Myocyte (in vitro differentiated cells): ENCODE measurements around the gene DDX27. TPM values are rescaled to one million over a fixed set of nuclear protein-coding genes. Genes with fewer than 3 reads are reported as not detected.

Experiments
- DNase-seq: peaks from one replicate; pipeline ENCODE4 v3.0.0-alpha.2; 2012; ENCODE audit warnings: low read depth
- total RNA-seq: library from RNA; depleted of rRNA; stranded (reverse); fragments of >200 nt; gene quantifications from 2 replicates; pipeline ENCODE4 v1.2.3, GENCODE V29; 2014

DDX27 gene
- total RNA-seq, 1 donor from 2014 or later, result 33.7 TPM

DNA sequence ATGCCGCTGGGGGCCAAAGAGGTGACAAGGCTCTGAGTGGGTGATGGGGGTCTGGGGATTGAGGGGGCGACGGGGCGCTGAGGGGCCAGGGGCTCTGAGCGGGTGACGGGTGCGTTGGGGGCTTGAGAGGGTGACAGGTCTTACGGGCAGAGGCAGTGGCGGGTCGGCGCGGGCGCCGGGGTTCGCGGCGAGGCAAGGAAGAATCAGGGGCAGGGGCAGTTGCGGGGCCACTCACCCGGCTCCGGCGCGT, 58.5 kb downstream of the DDX27 start:
- no peak for DNase-seq

GRCh38 chr20:49278036-49278817, 59.0 kb downstream of the DDX27 start, which contains the start of gene ZNFX1:
ZNFX1 (minus strand) TSS chr20:49278057; CDS start chr20:49275839, 2,218 bp downstream.
- peak; percentile 99 for DNase-seq

GRCh38 chr20:49278818-49279676, 59.8 kb downstream of the DDX27 start:
- DNase-seq, result peak; percentile 40

DNA sequence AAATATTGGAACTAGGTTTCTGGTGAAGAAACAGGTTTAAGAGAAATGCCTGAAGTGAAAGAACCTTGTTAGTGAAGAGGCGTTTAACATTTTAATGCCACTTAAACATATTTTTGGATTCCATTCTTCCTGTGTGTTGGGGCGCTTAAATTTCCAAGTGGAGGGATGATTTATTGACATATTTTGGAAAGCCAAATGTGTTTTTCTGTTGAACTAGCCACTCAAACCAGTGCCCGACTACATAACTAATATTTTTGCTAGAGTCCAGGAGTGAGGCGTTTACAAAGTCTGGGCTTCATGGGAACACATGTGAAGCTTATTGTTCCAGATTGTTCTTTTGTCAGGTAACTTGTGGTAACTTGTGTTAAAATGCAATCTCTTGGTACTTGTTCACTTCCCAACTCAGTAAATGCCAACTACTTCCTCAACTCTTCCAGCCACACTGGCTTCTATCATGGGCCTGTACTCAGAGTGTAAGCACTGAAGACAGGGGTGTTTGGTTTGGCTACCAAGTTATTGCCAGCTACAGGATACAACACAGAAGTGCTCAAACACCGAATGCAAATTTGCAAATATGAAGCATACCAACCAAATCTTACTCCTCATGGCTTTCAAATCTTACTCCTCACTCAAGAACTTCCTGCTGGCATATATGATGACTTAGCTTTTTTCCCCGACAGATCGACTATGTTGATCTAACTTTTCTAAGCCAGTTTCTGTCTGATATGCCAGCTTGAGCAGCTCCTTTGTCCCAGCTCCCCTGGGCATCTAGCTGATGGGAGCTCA, 60.7 kb downstream of the DDX27 start:
- no peak for DNase-seq

- no peak for DNase-seq
Measured at GRCh38 chr20:49280463-49281058, 61.3 kb downstream of the DDX27 start.

- DNase-seq, result peak; percentile 68
Measured at GRCh38 chr20:49281059-49281912, 62.1 kb downstream of the DDX27 start.

GRCh38 chr20:49281913-49282467, 62.8 kb downstream of the DDX27 start:
- DNase-seq, result no peak

GRCh38 chr20:49282584-49283171, 63.5 kb downstream of the DDX27 start:
- DNase-seq, result no peak

DNA sequence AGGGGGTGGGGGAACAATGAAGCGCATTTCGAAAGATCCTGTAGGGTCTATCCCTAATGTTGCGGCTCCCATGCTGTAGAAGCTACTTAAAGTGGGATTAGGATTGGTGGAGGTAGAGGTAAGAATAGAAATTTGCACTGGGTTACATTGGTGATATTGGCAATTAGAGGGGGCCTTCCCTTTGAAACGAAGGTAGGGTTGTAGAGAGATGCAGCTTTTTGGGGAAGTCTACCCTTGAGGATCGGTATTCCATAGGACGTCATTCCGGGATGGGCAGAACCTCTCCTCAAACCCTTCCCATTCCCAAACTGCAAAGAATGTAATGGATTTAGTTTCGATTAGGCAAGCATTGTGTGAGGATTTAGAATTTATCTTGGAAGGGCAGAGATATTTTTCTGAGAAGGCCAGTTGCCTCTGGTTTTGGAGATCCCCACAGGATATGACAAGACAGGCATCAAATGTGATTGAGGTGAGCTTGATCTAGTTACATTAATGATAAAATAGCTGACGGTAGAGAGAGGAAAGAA, 64.0 kb downstream of the DDX27 start:
- no peak for DNase-seq

DNA sequence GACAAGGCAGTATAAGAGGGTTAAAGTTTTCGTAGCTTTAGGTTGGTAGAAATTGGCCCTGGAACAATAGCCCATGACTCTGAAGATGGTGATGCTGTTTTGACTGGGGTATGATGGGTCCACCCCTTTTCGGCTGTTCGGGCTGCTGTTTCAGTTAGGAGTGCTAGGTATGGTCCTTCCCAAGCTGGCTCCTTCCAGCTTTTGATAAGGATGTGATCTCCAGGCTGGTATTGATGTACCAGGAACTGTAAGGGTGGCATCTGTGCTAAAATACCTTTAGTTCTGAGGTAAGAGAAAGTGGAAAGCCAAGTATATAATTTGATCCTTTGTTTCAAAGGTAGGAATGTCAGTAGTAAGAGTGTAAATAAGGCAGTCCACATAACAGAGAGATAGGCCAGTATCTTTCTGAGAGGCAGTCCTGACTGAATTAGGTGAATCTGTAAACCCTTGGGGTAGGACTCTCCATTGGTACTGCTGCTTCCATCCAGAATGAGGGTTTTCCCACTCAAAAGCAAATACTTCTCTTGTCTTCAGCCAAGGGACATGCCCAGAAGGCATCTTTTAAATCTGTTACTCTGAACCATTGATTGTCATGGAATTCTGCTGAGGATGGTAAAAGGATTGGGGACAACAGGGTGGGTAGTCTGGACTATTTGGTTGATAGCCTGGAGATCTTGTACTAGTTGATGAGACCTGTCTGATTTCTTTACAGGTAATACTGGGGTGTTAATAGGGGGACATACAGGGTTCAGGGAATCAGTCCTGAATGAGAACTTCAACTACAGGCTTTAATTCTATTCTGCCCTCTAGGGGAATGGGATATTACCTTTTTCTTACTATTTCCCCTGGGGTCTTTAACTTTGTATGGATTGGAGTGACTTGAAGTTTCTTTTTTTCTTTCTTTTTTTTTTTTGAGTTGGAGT, 64.7 kb downstream of the DDX27 start:
- no peak for DNase-seq

- no peak for DNase-seq
Measured at GRCh38 chr20:49284818-49285217, 65.6 kb downstream of the DDX27 start.

DNA sequence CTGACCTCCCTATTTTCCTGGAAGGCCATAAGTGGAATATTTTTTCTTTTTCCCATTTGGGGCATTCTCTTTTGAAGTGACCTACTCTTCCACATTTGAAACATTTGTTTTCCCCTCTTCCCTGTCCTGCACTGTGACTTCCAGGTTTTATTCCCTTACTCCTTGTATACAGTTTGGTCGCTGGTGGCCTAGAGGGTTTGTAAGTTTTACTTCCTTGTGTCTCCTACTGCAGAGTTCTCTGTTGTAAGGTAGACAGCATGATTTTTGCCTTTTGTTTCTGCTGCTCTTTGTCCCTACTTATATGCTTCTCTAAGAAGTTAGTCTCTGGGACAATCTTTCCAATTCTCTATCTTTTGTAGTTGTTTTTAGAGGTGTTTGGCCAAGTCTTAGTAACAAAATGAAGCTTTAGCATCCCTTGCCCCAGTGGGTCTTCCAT, 66.0 kb downstream of the DDX27 start:
- no peak for DNase-seq

DNA sequence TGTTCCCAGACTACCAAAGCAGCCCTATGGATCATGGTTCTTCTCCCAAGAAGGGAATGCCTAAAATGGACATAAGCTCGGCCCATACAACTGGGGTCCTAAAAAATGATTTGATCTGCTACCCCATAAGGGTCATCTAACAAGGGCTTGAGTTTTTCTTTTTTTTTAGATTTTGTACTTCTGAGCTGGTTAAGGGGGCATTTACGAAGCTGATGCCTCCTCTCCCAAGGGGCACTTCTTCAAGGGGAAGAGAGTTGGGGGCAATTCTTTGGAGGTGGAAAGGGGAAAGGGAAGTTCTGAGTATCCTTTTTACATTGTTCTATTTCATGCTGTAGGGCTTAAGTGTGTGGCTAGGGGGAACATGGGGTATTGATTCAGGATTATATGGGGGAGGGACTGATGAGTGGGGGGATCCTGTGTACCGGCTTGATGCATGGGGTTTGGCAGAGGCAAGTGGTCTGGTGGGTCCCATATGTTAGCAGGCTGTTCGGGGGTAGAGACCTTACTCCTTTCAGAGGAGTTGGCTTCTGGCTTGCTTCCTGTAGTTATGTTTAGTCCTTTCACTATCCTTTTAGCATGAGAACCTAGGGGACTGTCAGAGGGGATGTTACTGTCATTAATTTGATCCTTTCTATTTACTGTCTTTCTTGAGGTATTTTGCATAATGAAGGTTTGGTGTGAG, 66.7 kb downstream of the DDX27 start:
- no peak for DNase-seq

DNA sequence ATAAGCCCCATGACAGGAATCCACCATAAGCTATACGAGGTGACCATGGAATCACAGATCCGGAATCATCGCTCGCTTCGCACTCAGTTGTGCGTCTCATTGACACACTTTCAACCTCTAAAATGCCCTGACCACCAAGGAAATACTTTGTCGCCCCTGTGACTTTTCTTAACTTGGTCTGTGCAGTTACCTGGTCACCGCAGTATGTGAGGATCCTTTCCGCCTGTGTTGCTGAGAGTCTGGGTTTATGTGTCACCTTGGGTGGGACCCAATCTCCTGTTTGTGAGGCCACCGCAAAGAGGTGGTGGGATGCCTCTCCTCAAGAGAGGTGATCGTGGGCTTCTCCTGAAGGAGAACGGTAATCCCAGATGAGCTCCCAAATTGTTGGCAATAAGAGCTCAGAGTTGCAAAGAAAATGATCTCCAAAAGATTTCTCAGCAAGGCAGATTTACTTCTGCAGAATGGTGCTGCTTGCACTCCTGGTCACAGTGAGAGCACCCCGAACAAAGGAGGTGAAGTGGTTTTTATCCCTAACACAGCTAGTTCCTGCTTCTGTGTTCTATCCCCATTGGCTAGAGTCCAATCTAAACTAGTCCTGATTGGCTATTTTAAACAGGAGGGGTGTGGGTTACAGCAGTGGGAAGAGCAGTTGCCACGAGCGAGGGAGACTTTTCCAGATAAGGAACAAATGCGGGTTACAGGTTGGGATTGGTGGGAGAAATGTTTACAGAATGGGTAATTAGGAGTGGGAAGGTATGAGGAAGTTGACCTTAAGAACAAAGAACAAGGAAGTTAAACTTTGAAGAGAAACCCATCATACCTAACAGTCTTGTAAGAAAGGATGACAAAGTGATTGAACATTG, 67.7 kb downstream of the DDX27 start:
- DNase-seq, result peak; percentile 63

DNA sequence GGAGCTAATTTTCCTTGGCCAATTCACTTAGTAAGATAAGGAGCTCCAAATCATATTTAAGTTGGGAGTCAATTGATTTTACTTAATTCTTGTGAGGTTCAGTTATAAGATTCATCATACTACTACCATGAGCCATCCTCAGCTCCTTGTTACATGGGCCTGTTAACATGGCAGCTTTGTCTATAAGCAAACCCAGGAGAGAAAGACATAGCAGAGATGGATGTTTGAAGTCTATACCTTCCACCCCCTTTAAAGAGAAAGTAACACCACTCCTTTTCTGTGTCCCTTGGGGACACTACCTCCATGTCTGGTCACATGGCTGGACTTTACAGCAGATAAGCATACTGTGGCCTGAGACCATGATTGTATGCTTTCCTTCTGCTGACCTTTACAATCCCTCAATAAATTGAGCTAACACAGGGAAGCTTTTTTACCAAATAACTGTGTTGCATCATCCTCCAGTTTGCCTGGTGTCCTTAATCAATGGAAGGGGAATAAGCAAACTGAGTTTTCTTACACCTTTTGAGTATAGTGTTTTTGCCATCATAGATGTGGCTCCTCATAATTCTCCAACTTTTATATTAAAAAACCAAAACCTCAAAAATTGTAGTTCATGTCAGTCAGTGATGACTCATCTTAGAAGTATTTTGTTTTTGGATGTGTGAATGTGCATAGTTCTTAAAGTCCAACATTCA, 68.5 kb downstream of the DDX27 start:
- DNase-seq, result peak; percentile 43

DNA sequence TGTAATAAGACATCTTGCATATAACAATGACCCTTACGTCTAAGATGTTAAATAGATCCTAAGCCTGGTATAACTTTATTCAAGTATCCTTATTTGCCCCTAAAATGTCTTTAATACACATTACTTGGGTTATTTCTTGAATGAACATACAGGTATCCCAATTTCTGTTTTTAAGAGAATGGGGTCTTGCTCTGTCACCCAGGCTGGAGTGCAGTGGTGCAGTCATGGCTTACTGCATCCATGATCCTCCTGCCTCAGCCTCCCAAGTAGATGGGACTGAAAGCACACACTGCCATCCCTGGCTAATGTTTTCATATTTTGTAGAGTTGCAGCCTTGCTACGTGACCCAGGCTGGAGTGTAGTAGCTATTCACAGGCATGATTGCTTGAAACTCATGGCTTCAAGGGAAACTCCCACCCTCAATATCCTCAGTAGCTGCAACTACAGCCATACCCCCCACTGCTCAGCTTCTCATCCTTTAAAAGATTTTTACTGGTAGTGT, 69.1 kb downstream of the DDX27 start:
- no peak for DNase-seq
